HFF-Myc (cell line): ENCODE measurements around the gene CAMSAP2.

Source experiments
- DNase-seq: peaks from one replicate; pipeline ENCODE4 v3.0.0-alpha.2; 2011; ENCODE audit warnings: low read depth; ENCODE audit errors: extremely low read depth
- H3K4me3 ChIP-seq: replicated peaks from 2 replicates; pipeline ENCODE4 v1.5.1; 2011; ENCODE audit warnings: low read depth, mild to moderate bottlenecking, control low read depth, low read length
- CTCF ChIP-seq: IDR thresholded peaks from 2 replicates; pipeline ENCODE4 v1.5.1; 2012; ENCODE audit warnings: mild to moderate bottlenecking, low read depth, low read length, control low read depth; ENCODE audit errors: missing control alignments

CAMSAP2 gene

GRCh38 chr1:200767321-200767720 lies 28.6 kb downstream of the CAMSAP2 start:
- no peak overlapping the region for H3K4me3 ChIP-seq
- no peak for DNase-seq
- no peak for TF ChIP-seq CTCF

- no peak for DNase-seq
- no peak for TF ChIP-seq CTCF
- no peak overlapping the region for H3K4me3 ChIP-seq
Measured at GRCh38 chr1:200771625-200772555, 33.2 kb downstream of the CAMSAP2 start.

GRCh38 chr1:200774311-200774710 lies 35.6 kb downstream of the CAMSAP2 start:
- DNase-seq, result no peak
- TF ChIP-seq CTCF, result no peak
- H3K4me3 ChIP-seq, result no peak overlapping the region

GRCh38 chr1:200774735-200775444 lies 36.2 kb downstream of the CAMSAP2 start:
- DNase-seq, result no peak
- no peak overlapping the region for H3K4me3 ChIP-seq
- TF ChIP-seq CTCF, result no peak

- no peak for TF ChIP-seq CTCF
- DNase-seq, result no peak
- no peak overlapping the region for H3K4me3 ChIP-seq
Measured at GRCh38 chr1:200775850-200776249, 37.2 kb downstream of the CAMSAP2 start.

- H3K4me3 ChIP-seq, result no peak overlapping the region
- no peak for TF ChIP-seq CTCF
- DNase-seq, result no peak
Measured at GRCh38 chr1:200776949-200777348, 38.3 kb downstream of the CAMSAP2 start.
